Hepatocyte (in vitro differentiated cells): ENCODE measurements around the gene MCMBP. TPM values are rescaled to one million over a fixed set of nuclear protein-coding genes. Genes with fewer than 3 reads are reported as not detected.

Experiments used
- DNase-seq: peaks from one replicate; pipeline ENCODE4 v3.0.0-alpha.2; 2016; ENCODE audit warnings: low spot score
- H2AFZ ChIP-seq: fragments of 200-600 bp; sonication (generic); 2 replicates; pipeline ENCODE4 v1.6.0; 2016; ENCODE audit warnings: antibody characterized with exemption, mild to moderate bottlenecking
- H3K27ac ChIP-seq: fragments of 200-600 bp; sonication (generic); 2 replicates; pipeline ENCODE4 v1.5.1; 2016; ENCODE audit warnings: mild to moderate bottlenecking
- H3K27me3 ChIP-seq: fragments of 200-600 bp; sonication (generic); 2 replicates; pipeline ENCODE4 v1.6.1; 2016
- H3K36me3 ChIP-seq: fragments of 200-600 bp; sonication (generic); replicated peaks from 2 replicates; pipeline ENCODE4 v1.5.1; 2016; ENCODE audit warnings: low read depth; ENCODE audit not compliant: insufficient read depth
- H3K4me1 ChIP-seq: fragments of 200-600 bp; sonication (generic); 2 replicates; pipeline ENCODE4 v1.5.1; 2016; ENCODE audit warnings: mild to moderate bottlenecking, moderate library complexity; ENCODE audit not compliant: insufficient read depth
- H3K4me2 ChIP-seq: fragments of 200-600 bp; sonication (generic); 2 replicates; pipeline ENCODE4 v1.6.0; 2016
- H3K4me3 ChIP-seq: fragments of 200-600 bp; sonication (generic); 2 replicates; pipeline ENCODE4 v1.5.1; 2016; ENCODE audit warnings: mild to moderate bottlenecking
- H3K79me2 ChIP-seq: fragments of 200-600 bp; sonication (generic); 2 replicates; pipeline ENCODE4 v1.6.0; 2017; ENCODE audit warnings: mild to moderate bottlenecking
- H3K9me2 ChIP-seq: fragments of 200-600 bp; sonication (generic); replicated peaks from 2 replicates; pipeline ENCODE4 v1.6.0; 2017; ENCODE audit warnings: mild to moderate bottlenecking; ENCODE audit not compliant: insufficient read depth
- H3K9me3 ChIP-seq: fragments of 200-600 bp; sonication (generic); 2 replicates; pipeline ENCODE4 v1.5.1; 2016; ENCODE audit warnings: low read depth, mild to moderate bottlenecking
- H4K20me1 ChIP-seq: fragments of 200-600 bp; sonication (generic); 2 replicates; pipeline ENCODE4 v1.6.0; 2016; ENCODE audit warnings: mild to moderate bottlenecking; ENCODE audit not compliant: insufficient read depth, poor library complexity, severe bottlenecking
- EZH2 ChIP-seq: fragments of 200-600 bp; sonication (generic); IDR thresholded peaks from 2 replicates; pipeline ENCODE4 v1.6.1; 2016; ENCODE audit warnings: antibody characterized with exemption, mild to moderate bottlenecking, borderline replicate concordance
- EZH2phosphoT487 ChIP-seq: fragments of 200-600 bp; sonication (generic); IDR thresholded peaks from one replicate; pipeline ENCODE4 v1.6.1; 2018; ENCODE audit warnings: antibody characterized with exemption, mild to moderate bottlenecking, low read depth, moderate library complexity; ENCODE audit not compliant: unreplicated experiment, severe bottlenecking
- WGBS: methylation state at CpG from one replicate; pipeline ENCODE4 v1.1.6; 2016; ENCODE audit warnings: low lambda C conversion rate; ENCODE audit errors: missing lambda C conversion rate; 5-methylcytosine and 5-hydroxymethylcytosine counted together
- polyA plus RNA-seq: library from polyadenylated mRNA; unstranded; fragments of >200 nt; fragmentation: Nextera tagmentation; extraction: Ambion mirVana; gene quantifications from 2 replicates; pipeline ENCODE4 v1.2.1, GENCODE V29; 2016
- total RNA-seq: library from RNA; depleted of rRNA; stranded (reverse); fragments of >200 nt; gene quantifications from 2 replicates; pipeline ENCODE4 v1.2.3, GENCODE V29; 2014
- TF ChIP-seq, protein P1 (sequence below): fragments of 200-600 bp; sonication (generic); IDR thresholded peaks from 2 replicates; pipeline ENCODE4 v1.5.1; 2016; ENCODE audit warnings: antibody characterized with exemption, mild to moderate bottlenecking; ENCODE audit not compliant: poor library complexity

Gene MCMBP
- total and polyA plus RNA-seq, 2 experiments from 2014 or later, result 33.8 to 36.1 TPM

- no peak for DNase-seq
- Histone ChIP-seq H3K79me2 (no peaks in the 10 kb centered on the region), H3K27me3 (no peaks in the 10 kb centered on the region), H3K27ac (no peak overlapping the region), H3K4me1 (peaks cover 10% of the 10 kb centered on the region), H3K36me3 (no peaks in the 10 kb centered on the region), H3K4me3 (no peak overlapping the region), H3K9me3 (no peaks in the 10 kb centered on the region), H2AFZ (no peak overlapping the region), H4K20me1 (no peaks in the 10 kb centered on the region), H3K4me2 (no peak overlapping the region), H3K9me2 (no peaks in the 10 kb centered on the region)
- 93% methylated on average over 2 of the region's 2 CpGs for WGBS
- TF ChIP-seq EZH2phosphoT487, result no peak
- TF ChIP-seq, protein P1, sequence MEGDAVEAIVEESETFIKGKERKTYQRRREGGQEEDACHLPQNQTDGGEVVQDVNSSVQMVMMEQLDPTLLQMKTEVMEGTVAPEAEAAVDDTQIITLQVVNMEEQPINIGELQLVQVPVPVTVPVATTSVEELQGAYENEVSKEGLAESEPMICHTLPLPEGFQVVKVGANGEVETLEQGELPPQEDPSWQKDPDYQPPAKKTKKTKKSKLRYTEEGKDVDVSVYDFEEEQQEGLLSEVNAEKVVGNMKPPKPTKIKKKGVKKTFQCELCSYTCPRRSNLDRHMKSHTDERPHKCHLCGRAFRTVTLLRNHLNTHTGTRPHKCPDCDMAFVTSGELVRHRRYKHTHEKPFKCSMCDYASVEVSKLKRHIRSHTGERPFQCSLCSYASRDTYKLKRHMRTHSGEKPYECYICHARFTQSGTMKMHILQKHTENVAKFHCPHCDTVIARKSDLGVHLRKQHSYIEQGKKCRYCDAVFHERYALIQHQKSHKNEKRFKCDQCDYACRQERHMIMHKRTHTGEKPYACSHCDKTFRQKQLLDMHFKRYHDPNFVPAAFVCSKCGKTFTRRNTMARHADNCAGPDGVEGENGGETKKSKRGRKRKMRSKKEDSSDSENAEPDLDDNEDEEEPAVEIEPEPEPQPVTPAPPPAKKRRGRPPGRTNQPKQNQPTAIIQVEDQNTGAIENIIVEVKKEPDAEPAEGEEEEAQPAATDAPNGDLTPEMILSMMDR, result no peak
- no peak for TF ChIP-seq EZH2
Observed at GRCh38 chr10:119781498-119781897, 91.1 kb downstream of the MCMBP start.

- Histone ChIP-seq H3K79me2 (no peaks in the 10 kb centered on the region), H3K9me2 (no peaks in the 10 kb centered on the region), H3K4me1 (peaks cover 6% of the 10 kb centered on the region), H3K27me3 (no peaks in the 10 kb centered on the region), H3K27ac (no peak overlapping the region), H3K4me3 (no peak overlapping the region), H2AFZ (no peak overlapping the region), H3K4me2 (no peak overlapping the region), H3K36me3 (no peaks in the 10 kb centered on the region), H4K20me1 (no peaks in the 10 kb centered on the region), H3K9me3 (no peaks in the 10 kb centered on the region)
- DNase-seq, result no peak
- TF ChIP-seq, protein P1, result no peak
- TF ChIP-seq EZH2 (no peak), EZH2phosphoT487 (no peak)
- 95% methylated on average over 5 of the region's 5 CpGs for WGBS
Observed at GRCh38 chr10:119780879-119781480, 91.7 kb downstream of the MCMBP start.

Other genes with a start within 250 kb of the MCMBP start
- 13.9 and 18.2 TPM in 2 replicates for gene BAG3, start 221.5 kb downstream of the MCMBP start, total RNA-seq
- gene BAG3, start 221.5 kb downstream of the MCMBP start, polyA plus RNA-seq, result 57.2 and 67.1 TPM in 2 replicates
- 42.6 and 44.4 TPM in 2 replicates for gene INPP5F, start 146.8 kb downstream of the MCMBP start, total RNA-seq
- gene INPP5F, start 146.8 kb downstream of the MCMBP start, polyA plus RNA-seq, result 9.9 and 17.2 TPM in 2 replicates
- 27.2 and 27.4 TPM in 2 replicates for gene SEC23IP, start 19.9 kb upstream of the MCMBP start, total RNA-seq
- 39.9 and 46.8 TPM in 2 replicates for gene SEC23IP, start 19.9 kb upstream of the MCMBP start, polyA plus RNA-seq